ENCODE measurements around the gene CHD2.

Gene CHD2

GRCh38 chr15:93056836-93057235, 156.7 kb downstream of the CHD2 start:
- H3K36me3 ChIP-seq (ENCODE audit: control insufficient read depth in 4 of 4, insufficient read depth in 4 of 4, low read length in 3 of 4) = no peaks in the 10 kb centered on the region

GRCh38 chr15:93057618-93058017, 157.5 kb downstream of the CHD2 start:
- Histone ChIP-seq H3K9me3 (ENCODE audit: control extremely low read depth in 1 of 5, control insufficient read depth in 4 of 5, insufficient read depth in 2 of 5, low read depth in 1 of 5, low read length in 4 of 5) (no peaks in the 10 kb centered on the region), H3K27ac (ENCODE audit: insufficient read depth in 1 of 2, low read depth in 1 of 2, low read length in 2 of 2, poor library complexity in 1 of 2, severe bottlenecking in 2 of 2) (no peak overlapping the region), H3K4me3 (ENCODE audit: control insufficient read depth in 1 of 7, extremely low read depth in 1 of 7, insufficient read depth in 4 of 7, low read depth in 2 of 7, low read length in 6 of 7) (no peak overlapping the region), H3K4me1 (ENCODE audit: control extremely low read depth in 1 of 4, control insufficient read depth in 4 of 4, insufficient read depth in 4 of 4, low read length in 3 of 4) (peaks cover 0 to 35% (median 3%) of the 10 kb centered on the region in 4 experiments), H3K36me3 (ENCODE audit: control insufficient read depth in 4 of 4, insufficient read depth in 4 of 4, low read length in 3 of 4) (no peaks in the 10 kb centered on the region), H3K27me3 (replicated peaks in 2 of 5; ENCODE audit: control insufficient read depth in 4 of 5, insufficient read depth in 5 of 5, low read length in 4 of 5) (peaks cover 0 to 2% (median 0%) of the 10 kb centered on the region in 5 experiments)
- POLR2A ChIA-PET = no interaction called here
- 38% methylated on average over 4 of the region's 8 CpGs for WGBS (ENCODE audit: insufficient coverage)
- no peak for DNase-seq
- CTCF ChIA-PET = interaction anchor here (0.7 to 18.8 kb wide), 6 partner anchors 6 to 1062 kb away, joined by 3 to 472 read pairs (median 4); no protein-coding TSS in a partner anchor

More at GRCh38 chr15:93056836-93057235, 156.7 kb downstream of the CHD2 start:
- 96% methylated on average over 4 of the region's 7 CpGs for WGBS (ENCODE audit: insufficient coverage)
- no peaks in the 10 kb centered on the region for H3K9me3 ChIP-seq (ENCODE audit: control extremely low read depth in 1 of 5, control insufficient read depth in 4 of 5, insufficient read depth in 2 of 5, low read depth in 1 of 5, low read length in 4 of 5)
- ChIA-PET POLR2A (no interaction called here), CTCF (interaction anchor here (1.0 to 18.8 kb wide), 3 partner anchors 16 to 31 kb away, joined by 3 to 472 read pairs (median 5); no protein-coding TSS in a partner anchor)
- peaks cover 0 to 39% (median 4%) of the 10 kb centered on the region in 4 experiments for H3K4me1 ChIP-seq (ENCODE audit: control extremely low read depth in 1 of 4, control insufficient read depth in 4 of 4, insufficient read depth in 4 of 4, low read length in 3 of 4)
- DNase-seq = no peak
- peaks cover 0 to 2% (median 0%) of the 10 kb centered on the region in 5 experiments for H3K27me3 ChIP-seq (replicated peaks in 2 of 5; ENCODE audit: control insufficient read depth in 4 of 5, insufficient read depth in 5 of 5, low read length in 4 of 5)
- H3K27ac ChIP-seq (ENCODE audit: insufficient read depth in 1 of 2, low read depth in 1 of 2, low read length in 2 of 2, poor library complexity in 1 of 2, severe bottlenecking in 2 of 2) = no peak overlapping the region
- H3K4me3 ChIP-seq (ENCODE audit: control insufficient read depth in 1 of 7, extremely low read depth in 1 of 7, insufficient read depth in 4 of 7, low read depth in 2 of 7, low read length in 6 of 7) = no peak overlapping the region

DNA sequence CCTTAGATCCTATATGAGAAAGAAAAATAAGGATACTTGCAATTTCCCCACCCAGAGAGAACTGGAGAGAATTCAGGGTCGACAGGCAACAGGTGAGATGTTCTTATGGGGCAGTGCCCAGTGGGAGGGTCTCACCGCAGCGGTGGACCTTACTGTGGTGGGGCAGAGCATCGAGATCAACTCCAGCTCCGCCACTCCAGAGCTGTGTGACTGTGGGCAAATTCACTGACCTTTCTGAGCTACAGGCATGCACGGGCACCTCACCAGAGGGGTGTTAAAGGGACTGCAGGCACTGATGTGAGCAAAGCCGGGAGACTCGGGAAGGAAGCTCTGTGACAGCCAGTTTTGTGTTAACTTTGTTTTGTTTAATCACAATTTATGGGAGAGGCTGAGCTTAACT, 158.0 kb downstream of the CHD2 start:
- WGBS (ENCODE audit: insufficient coverage) = 73% methylated on average over 5 of the region's 8 CpGs
- peaks cover 0 to 2% (median 0%) of the 10 kb centered on the region in 5 experiments for H3K27me3 ChIP-seq (replicated peaks in 2 of 5; ENCODE audit: control insufficient read depth in 4 of 5, insufficient read depth in 5 of 5, low read length in 4 of 5)
- H3K27ac ChIP-seq (ENCODE audit: insufficient read depth in 1 of 2, low read depth in 1 of 2, low read length in 2 of 2, poor library complexity in 1 of 2, severe bottlenecking in 2 of 2) = no peak overlapping the region
- H3K4me3 ChIP-seq (ENCODE audit: control insufficient read depth in 1 of 7, extremely low read depth in 1 of 7, insufficient read depth in 4 of 7, low read depth in 2 of 7, low read length in 6 of 7) = no peak overlapping the region
- ChIA-PET POLR2A (no interaction called here), CTCF (interaction anchor here (0.7 to 18.8 kb wide), 5 partner anchors 7 to 1062 kb away, joined by 3 to 472 read pairs (median 3); no protein-coding TSS in a partner anchor)
- H3K36me3 ChIP-seq (ENCODE audit: control insufficient read depth in 4 of 4, insufficient read depth in 4 of 4, low read length in 3 of 4) = no peaks in the 10 kb centered on the region
- no peak for DNase-seq
- H3K4me1 ChIP-seq (ENCODE audit: control extremely low read depth in 1 of 4, control insufficient read depth in 4 of 4, insufficient read depth in 4 of 4, low read length in 3 of 4) = peaks cover 0 to 33% (median 3%) of the 10 kb centered on the region in 4 experiments
- H3K9me3 ChIP-seq (ENCODE audit: control extremely low read depth in 1 of 5, control insufficient read depth in 4 of 5, insufficient read depth in 2 of 5, low read depth in 1 of 5, low read length in 4 of 5) = no peaks in the 10 kb centered on the region

DNA sequence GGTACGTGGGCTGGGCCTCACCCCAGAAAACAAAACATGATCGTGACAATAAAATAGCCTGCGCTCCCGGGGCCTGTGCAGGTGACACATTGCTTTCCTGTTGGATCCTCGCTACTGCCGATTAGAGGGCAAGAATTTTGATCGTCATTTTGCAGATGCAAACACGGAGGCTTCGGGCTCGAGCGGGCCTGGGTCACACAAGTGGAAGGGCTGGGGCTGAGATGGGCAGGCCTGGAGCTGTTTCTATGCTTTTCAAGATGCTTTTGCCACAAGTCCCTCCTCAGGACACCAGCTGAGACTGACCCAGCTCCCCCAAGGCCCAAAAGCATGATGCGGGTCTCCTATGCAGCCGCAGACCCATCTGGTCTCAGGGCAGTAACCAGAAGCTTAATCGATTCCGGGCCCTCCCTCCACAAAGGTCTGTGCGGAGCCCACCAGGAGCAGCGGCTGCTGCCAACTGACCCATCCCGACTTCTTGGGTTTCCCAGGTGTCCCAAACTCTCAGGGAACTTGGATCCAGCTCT, 158.8 kb downstream of the CHD2 start:
- DNase-seq = no peak
- H3K36me3 ChIP-seq (ENCODE audit: control insufficient read depth in 4 of 4, insufficient read depth in 4 of 4, low read length in 3 of 4) = no peaks in the 10 kb centered on the region
- POLR2A ChIA-PET = no interaction called here
- H3K4me1 ChIP-seq (ENCODE audit: control extremely low read depth in 1 of 4, control insufficient read depth in 4 of 4, insufficient read depth in 4 of 4, low read length in 3 of 4) = peaks cover 0 to 39% (median 4%) of the 10 kb centered on the region in 4 experiments
- CTCF ChIA-PET = interaction anchor here (1.2 to 18.8 kb wide), 7 partner anchors 8 to 1061 kb away, joined by 3 to 472 read pairs (median 7); no protein-coding TSS in a partner anchor
- H3K4me3 ChIP-seq (ENCODE audit: control insufficient read depth in 1 of 7, extremely low read depth in 1 of 7, insufficient read depth in 4 of 7, low read depth in 2 of 7, low read length in 6 of 7) = no peak overlapping the region
- H3K9me3 ChIP-seq (ENCODE audit: control extremely low read depth in 1 of 5, control insufficient read depth in 4 of 5, insufficient read depth in 2 of 5, low read depth in 1 of 5, low read length in 4 of 5) = no peaks in the 10 kb centered on the region
- peaks cover 0 to 2% (median 0%) of the 10 kb centered on the region in 5 experiments for H3K27me3 ChIP-seq (replicated peaks in 2 of 5; ENCODE audit: control insufficient read depth in 4 of 5, insufficient read depth in 5 of 5, low read length in 4 of 5)
- WGBS (ENCODE audit: insufficient coverage) = 75% methylated on average over 13 of the region's 18 CpGs
- no peak overlapping the region for H3K27ac ChIP-seq (ENCODE audit: insufficient read depth in 1 of 2, low read depth in 1 of 2, low read length in 2 of 2, poor library complexity in 1 of 2, severe bottlenecking in 2 of 2)

- Histone ChIP-seq H3K9me3 (ENCODE audit: control extremely low read depth in 1 of 5, control insufficient read depth in 4 of 5, insufficient read depth in 2 of 5, low read depth in 1 of 5, low read length in 4 of 5) (no peaks in the 10 kb centered on the region), H3K27ac (ENCODE audit: insufficient read depth in 1 of 2, low read depth in 1 of 2, low read length in 2 of 2, poor library complexity in 1 of 2, severe bottlenecking in 2 of 2) (no peak overlapping the region), H3K4me1 (ENCODE audit: control extremely low read depth in 1 of 4, control insufficient read depth in 4 of 4, insufficient read depth in 4 of 4, low read length in 3 of 4) (peaks cover 0 to 44% (median 7%) of the 10 kb centered on the region in 4 experiments), H3K4me3 (ENCODE audit: control insufficient read depth in 1 of 7, extremely low read depth in 1 of 7, insufficient read depth in 4 of 7, low read depth in 2 of 7, low read length in 6 of 7) (no peak overlapping the region), H3K36me3 (ENCODE audit: control insufficient read depth in 4 of 4, insufficient read depth in 4 of 4, low read length in 3 of 4) (no peaks in the 10 kb centered on the region), H3K27me3 (replicated peaks in 2 of 5; ENCODE audit: control insufficient read depth in 4 of 5, insufficient read depth in 5 of 5, low read length in 4 of 5) (peaks cover 0 to 2% (median 0%) of the 10 kb centered on the region in 5 experiments)
- no peak for DNase-seq
- ChIA-PET POLR2A (no interaction called here), CTCF (interaction anchor here (1.3 to 18.8 kb wide), 6 partner anchors 8 to 1060 kb away, joined by 4 to 472 read pairs (median 7); no protein-coding TSS in a partner anchor)
- 67% methylated on average over 5 of the region's 8 CpGs for WGBS (ENCODE audit: insufficient coverage)
These were observed 159.3 kb downstream of the CHD2 start for GRCh38 chr15:93059442-93059841.

DNA sequence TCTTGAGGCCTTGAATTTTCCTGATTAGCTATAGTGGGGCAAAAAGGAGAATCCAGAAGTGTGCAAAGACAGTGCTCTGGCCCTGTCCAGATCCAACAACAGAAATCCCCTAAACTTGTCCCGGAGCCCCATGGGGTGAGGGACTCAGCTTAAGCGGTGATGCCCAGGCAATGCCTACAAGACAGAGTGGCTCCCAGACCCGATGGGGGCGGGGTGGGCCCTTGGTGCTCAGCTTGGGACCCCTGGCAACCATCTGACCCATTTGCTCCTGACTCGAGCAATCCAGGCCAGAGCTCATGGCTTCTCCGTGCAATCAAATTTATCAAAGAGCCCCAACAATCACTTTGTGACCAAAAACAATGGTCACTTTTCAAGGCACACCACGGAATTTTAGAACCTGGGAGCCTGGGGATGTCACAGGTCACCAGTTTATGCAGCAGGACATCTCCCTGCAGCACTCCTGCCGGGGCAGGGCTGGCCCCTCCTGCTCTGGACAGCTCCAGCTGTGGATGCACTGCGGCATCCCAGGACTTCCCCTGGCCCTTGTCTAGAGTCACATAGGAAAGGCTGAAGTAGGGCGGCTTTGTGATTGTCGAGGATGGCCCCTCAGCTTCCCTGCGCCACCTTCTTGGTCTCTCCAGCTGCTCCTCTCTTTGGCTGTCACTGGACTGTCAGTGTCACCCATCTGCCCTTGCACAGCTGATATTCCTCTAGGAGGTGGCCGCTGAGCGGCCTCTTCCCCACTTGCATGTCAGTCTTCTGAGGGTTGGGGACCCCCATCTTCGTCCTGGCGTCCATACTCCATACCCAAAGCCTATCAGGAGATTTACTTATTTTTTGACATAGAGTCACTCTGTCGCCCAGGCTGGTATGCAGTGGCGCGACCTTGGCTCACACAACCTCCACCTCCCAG, 160.5 kb downstream of the CHD2 start:
- Histone ChIP-seq H3K9me3 (ENCODE audit: control extremely low read depth in 1 of 5, control insufficient read depth in 4 of 5, insufficient read depth in 2 of 5, low read depth in 1 of 5, low read length in 4 of 5) (no peaks in the 10 kb centered on the region), H3K4me1 (ENCODE audit: control extremely low read depth in 1 of 4, control insufficient read depth in 4 of 4, insufficient read depth in 4 of 4, low read length in 3 of 4) (peaks cover 0 to 48% (median 9%) of the 10 kb centered on the region in 4 experiments), H3K4me3 (ENCODE audit: control insufficient read depth in 1 of 7, extremely low read depth in 1 of 7, insufficient read depth in 4 of 7, low read depth in 2 of 7, low read length in 6 of 7) (no peak overlapping the region), H3K27me3 (replicated peaks in 2 of 5; ENCODE audit: control insufficient read depth in 4 of 5, insufficient read depth in 5 of 5, low read length in 4 of 5) (peaks cover 0 to 2% (median 0%) of the 10 kb centered on the region in 5 experiments), H3K27ac (ENCODE audit: insufficient read depth in 1 of 2, low read depth in 1 of 2, low read length in 2 of 2, poor library complexity in 1 of 2, severe bottlenecking in 2 of 2) (no peak overlapping the region), H3K36me3 (ENCODE audit: control insufficient read depth in 4 of 4, insufficient read depth in 4 of 4, low read length in 3 of 4) (no peaks in the 10 kb centered on the region)
- no peak for DNase-seq
- POLR2A ChIA-PET = no interaction called here
- 90% methylated on average over 17 of the region's 19 CpGs for WGBS (ENCODE audit: insufficient coverage)
- CTCF ChIA-PET = interaction anchor here (0.7 to 18.8 kb wide), 7 partner anchors 9 to 1059 kb away, joined by 3 to 472 read pairs (median 7); no protein-coding TSS in a partner anchor
